A673 (cell line): ENCODE data around the gene TTLL3. TPM values are rescaled to one million over a fixed set of nuclear protein-coding genes. Genes with fewer than 3 reads are reported as not detected.

Experiments used
- BruUV-seq: library from RNA; stranded (reverse); fragments of 400-500 nt; replicated peaks from 2 replicates; lab custom pipeline; 2021; lab: Mats Ljungman, UMichigan
- CTCF ChIA-PET: fragments of 300-600 bp; sonication (Branson Sonifier 250); formaldehyde crosslinking; loops from one replicate; lab custom pipeline; 2022; ENCODE audit warnings: antibody characterized with exemption; lab: Charles Lee
- POLR2A ChIA-PET: fragments of 300-600 bp; sonication (Branson Sonifier 250); formaldehyde crosslinking; loops from one replicate; lab custom pipeline; 2022; ENCODE audit warnings: antibody characterized with exemption; ENCODE audit not compliant: low non-redundant PET; lab: Charles Lee
- DNase-seq: peaks from one replicate; pipeline ENCODE4 v3.0.0-alpha.2; 2015; ENCODE audit warnings: low spot score
- H3K27ac ChIP-seq: fragments of 200-600 bp; sonication (generic); 2 replicates; pipeline ENCODE4 v1.5.1; 2016; ENCODE audit warnings: mixed run types, low read depth, mild to moderate bottlenecking, mixed read lengths, antibody characterized with exemption, low read length; ENCODE audit not compliant: poor library complexity, severe bottlenecking
- H3K27me3 ChIP-seq: fragments of 200-600 bp; sonication (generic); replicated peaks from 2 replicates; pipeline ENCODE4 v1.6.1; 2017; ENCODE audit warnings: mixed run types, low read depth, mild to moderate bottlenecking, mixed read lengths, antibody characterized with exemption, low read length; ENCODE audit not compliant: insufficient read depth, poor library complexity
- H3K36me3 ChIP-seq: fragments of 200-600 bp; sonication (generic); 2 replicates; pipeline ENCODE4 v1.6.1; 2016; ENCODE audit warnings: mixed run types, mild to moderate bottlenecking, mixed read lengths, antibody characterized with exemption, low read length; ENCODE audit not compliant: insufficient read depth, poor library complexity, severe bottlenecking
- H3K4me1 ChIP-seq: fragments of 200-600 bp; sonication (generic); 2 replicates; pipeline ENCODE4 v1.6.1; 2017; ENCODE audit warnings: mixed run types, mild to moderate bottlenecking, mixed read lengths, antibody characterized with exemption, low read length; ENCODE audit not compliant: insufficient read depth, poor library complexity, severe bottlenecking
- H3K4me3 ChIP-seq: fragments of 200-600 bp; sonication (generic); 2 replicates; pipeline ENCODE4 v1.5.1; 2016; ENCODE audit warnings: low read depth, mixed run types, mild to moderate bottlenecking, mixed read lengths, low read length; ENCODE audit not compliant: poor library complexity, severe bottlenecking
- H3K9me3 ChIP-seq: fragments of 200-600 bp; sonication (generic); 2 replicates; pipeline ENCODE4 v1.6.1; 2016; ENCODE audit warnings: mixed run types, low read depth, mild to moderate bottlenecking, mixed read lengths, antibody characterized with exemption, low read length; ENCODE audit not compliant: poor library complexity, severe bottlenecking
- CTCF ChIP-seq: fragments of 300-800, 200-600 bp; sonication (generic); conservative IDR thresholded peaks from 2 replicates; pipeline ENCODE4 v1.5.1; 2017; ENCODE audit warnings: low read depth, mild to moderate bottlenecking, antibody characterized with exemption, low read length, moderate library complexity, mixed read lengths
- EZH2 ChIP-seq: fragments of 200-600 bp; sonication (generic); IDR thresholded peaks from 2 replicates; pipeline ENCODE4 v1.6.1; 2017; ENCODE audit warnings: borderline replicate concordance, low read depth, mild to moderate bottlenecking, mixed read lengths, antibody characterized with exemption, low read length; ENCODE audit not compliant: poor library complexity, severe bottlenecking
- intact Hi-C: fragments of 100-400 bp; cut with micrococcal nuclease; formaldehyde crosslinking; loops from one replicate; pipeline ENCODE4 v1.10.0; 2022; ENCODE audit not compliant: unreplicated experiment
- total RNA-seq: library from RNA; stranded (reverse); gene quantifications from 2 replicates; pipeline ENCODE4 v1.2.3, GENCODE V29; 2021

Gene TTLL3
- total RNA-seq, 1 experiment from 2014 or later = 6.7 TPM

GRCh38 chr3:9797196-9797945 lies 12.7 kb upstream of the TTLL3 start:
- BruUV-seq = no TSS peak
- Histone ChIP-seq H3K27ac (no peak overlapping the region), H3K9me3 (no peaks in the 10 kb centered on the region), H3K4me3 (no peak overlapping the region), H3K4me1 (peaks cover 6% of the 10 kb centered on the region), H3K27me3 (no peaks in the 10 kb centered on the region), H3K36me3 (peaks cover 50% of the 10 kb centered on the region)
- intact Hi-C loops = no loop called here
- no peak for DNase-seq
- ChIA-PET POLR2A (no interaction called here), CTCF (no interaction called here)
- TF ChIP-seq CTCF (no peak), EZH2 (no peak)

DNA sequence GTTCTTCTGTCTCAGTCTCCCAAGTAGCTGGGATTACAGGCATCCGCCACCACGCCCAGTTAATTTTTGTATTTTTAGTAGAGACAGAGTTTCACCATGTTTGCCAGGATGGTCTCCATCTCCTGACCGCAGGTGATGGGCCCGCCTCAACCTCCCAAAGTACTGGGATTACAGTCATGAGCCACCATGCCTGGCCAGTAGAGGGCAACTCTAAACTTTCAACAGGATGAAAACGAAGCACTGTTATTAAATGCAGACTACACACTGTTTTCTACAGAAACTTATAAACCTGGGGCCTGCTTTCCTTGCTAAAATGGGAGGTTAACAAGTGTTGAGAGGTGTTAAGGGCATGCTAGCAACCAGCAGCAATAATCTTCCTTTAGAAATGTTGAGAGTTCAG lies 9.5 kb upstream of the TTLL3 start:
- CTCF ChIA-PET = no interaction called here
- no peak for DNase-seq
- Histone ChIP-seq H3K9me3 (no peaks in the 10 kb centered on the region), H3K36me3 (peaks cover 78% of the 10 kb centered on the region), H3K4me3 (no peak overlapping the region), H3K4me1 (no peaks in the 10 kb centered on the region), H3K27ac (no peak overlapping the region), H3K27me3 (no peaks in the 10 kb centered on the region)
- intact Hi-C loops = no loop called here
- no TSS peak for BruUV-seq
- no peak for TF ChIP-seq EZH2
- TF ChIP-seq CTCF = peak; percentile 40; the same call in 1 of the 2 replicates
- POLR2A ChIA-PET = interaction anchor here (0.6 kb wide), 1 partner anchor 47 kb away, joined by 5 read pairs; no protein-coding TSS in a partner anchor

DNA sequence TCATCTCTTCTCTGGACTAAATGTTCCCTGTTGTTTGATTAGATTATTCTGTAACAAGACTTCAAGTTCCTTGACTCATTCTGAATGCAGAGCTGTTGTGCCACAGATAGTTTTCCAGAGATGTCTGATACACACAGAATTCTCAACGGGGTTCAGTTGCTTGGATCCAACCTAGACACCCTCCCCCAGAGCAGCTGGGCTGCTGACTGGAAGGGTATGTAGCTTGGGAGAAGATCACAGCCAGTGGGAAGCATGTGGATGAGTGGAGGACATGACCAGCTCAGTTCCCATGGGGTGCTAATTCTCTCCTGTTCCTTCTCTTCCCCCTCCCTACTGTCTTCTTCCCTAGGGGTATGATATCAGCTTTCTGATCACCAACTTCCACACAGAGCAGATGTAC lies 6.6 kb upstream of the TTLL3 start:
- no peaks in the 10 kb centered on the region for H3K4me1 ChIP-seq
- H3K9me3 ChIP-seq = no peaks in the 10 kb centered on the region
- H3K27ac ChIP-seq = no peak overlapping the region
- POLR2A ChIA-PET = no interaction called here
- H3K4me3 ChIP-seq = no peak overlapping the region
- CTCF ChIA-PET = no interaction called here
- TF ChIP-seq EZH2 = no peak
- TF ChIP-seq CTCF = no peak
- DNase-seq = no peak
- H3K36me3 ChIP-seq = peaks cover 73% of the 10 kb centered on the region
- BruUV-seq = no TSS peak
- no peaks in the 10 kb centered on the region for H3K27me3 ChIP-seq
- intact Hi-C loops = no loop called here
